ENCODE measurements around the gene KLHDC7A. TPM values are rescaled to one million over a fixed set of nuclear protein-coding genes. Genes with fewer than 3 reads are reported as not detected.

Gene KLHDC7A
- total and polyA plus RNA-seq, 7 experiments from 2014 or later = 0.08 to 0.15 TPM; not detected in 5

DNA sequence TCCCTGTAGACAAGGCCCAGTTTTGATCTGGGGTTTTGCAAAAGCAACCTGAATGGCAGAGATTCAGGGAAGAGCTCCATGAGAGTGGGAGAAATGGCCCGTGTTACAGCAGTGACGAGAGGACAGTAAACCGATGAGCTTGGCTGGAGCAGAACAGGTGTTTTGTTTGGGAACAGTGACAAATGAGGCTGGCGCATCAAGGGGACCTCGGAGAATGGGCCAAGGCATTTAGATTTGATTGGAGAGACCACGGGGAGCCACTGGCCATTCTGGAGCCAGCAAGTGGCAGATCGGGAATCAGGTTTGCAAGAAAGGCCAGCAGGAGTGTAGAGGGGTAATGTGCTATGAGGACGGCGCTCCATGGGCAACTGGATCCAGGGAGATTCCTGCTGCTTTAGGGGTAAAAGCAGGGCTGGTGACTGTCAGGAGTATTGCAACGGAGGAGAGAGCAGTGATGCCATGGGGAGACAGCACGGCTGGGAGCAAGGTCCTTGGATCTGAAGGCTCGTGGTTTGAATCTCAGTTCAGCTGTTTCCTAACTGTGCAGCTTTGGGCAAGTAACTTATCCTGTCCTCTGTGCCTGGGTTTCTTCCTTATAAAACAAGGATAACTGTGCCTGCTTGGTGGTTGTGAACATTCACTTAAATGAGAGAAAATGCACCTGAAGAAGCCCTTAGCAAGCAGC is 9.9 kb upstream of the KLHDC7A start:
- Histone ChIP-seq H3K4me3 (ENCODE audit: low read length) (no peak overlapping the region), H3K36me3 (ENCODE audit: control insufficient read depth in 2 of 3, insufficient read depth in 3 of 3, low read length in 3 of 3) (no peaks in the 10 kb centered on the region), H3K27ac (ENCODE audit: low read depth, low read length) (no peak overlapping the region), H3K4me1 (ENCODE audit: control insufficient read depth in 2 of 2, insufficient read depth in 2 of 2, low read length in 2 of 2) (no peaks in the 10 kb centered on the region), H3K9me3 (ENCODE audit: control insufficient read depth in 2 of 3, low read length in 3 of 3) (no peaks in the 10 kb centered on the region), H3K27me3 (ENCODE audit: control insufficient read depth in 2 of 2, insufficient read depth in 2 of 2, low read length in 2 of 2) (no peaks in the 10 kb centered on the region)
- ChIA-PET POLR2A (no interaction called here), CTCF (no interaction called here)
- Mint-ChIP-seq H3K4me1 (no peaks in the 10 kb centered on the region), H3K36me3 (no peaks in the 10 kb centered on the region), H3K9me3 (peaks cover 0 to 2% (median 0%) of the 10 kb centered on the region in 11 donors), H3K27ac (no peak overlapping the region), H3K4me3 (no peak overlapping the region), H3K27me3 (peaks cover 0 to 49% (median 5%) of the 10 kb centered on the region in 5 donors)
- intact Hi-C loops (cut with micrococcal nuclease) = no loop called here
- DNase-seq (no peak), ATAC-seq (no peak)

- no peaks in the 10 kb centered on the region for H3K4me1 ChIP-seq (ENCODE audit: control insufficient read depth in 2 of 2, insufficient read depth in 2 of 2, low read length in 2 of 2)
- H3K36me3 ChIP-seq (ENCODE audit: control insufficient read depth in 2 of 3, insufficient read depth in 3 of 3, low read length in 3 of 3) = no peaks in the 10 kb centered on the region
- Mint-ChIP-seq H3K36me3 (no peaks in the 10 kb centered on the region), H3K27me3 (peaks cover 0 to 51% (median 6%) of the 10 kb centered on the region in 5 donors), H3K9me3 (peaks cover 0 to 2% (median 0%) of the 10 kb centered on the region in 11 donors), H3K4me3 (no peak overlapping the region), H3K27ac (no peak overlapping the region), H3K4me1 (no peaks in the 10 kb centered on the region)
- DNase-seq = no peak
- no peaks in the 10 kb centered on the region for H3K27me3 ChIP-seq (ENCODE audit: control insufficient read depth in 2 of 2, insufficient read depth in 2 of 2, low read length in 2 of 2)
- intact Hi-C loops (cut with micrococcal nuclease) = no loop called here
- no peaks in the 10 kb centered on the region for H3K9me3 ChIP-seq (ENCODE audit: control insufficient read depth in 2 of 3, low read length in 3 of 3)
- no peak overlapping the region for H3K4me3 ChIP-seq (ENCODE audit: low read length)
- ChIA-PET CTCF (no interaction called here), POLR2A (no interaction called here)
- no peak overlapping the region for H3K27ac ChIP-seq (ENCODE audit: low read depth, low read length)
- no peak for ATAC-seq
Observed at GRCh38 chr1:18473195-18473815, 7.4 kb upstream of the KLHDC7A start.

- DNase-seq (no peak), ATAC-seq (no peak)
- no peak overlapping the region for H3K4me3 Mint-ChIP-seq
- Histone ChIP-seq H3K4me3 (ENCODE audit: low read length) (no peak overlapping the region), H3K4me1 (ENCODE audit: control insufficient read depth in 2 of 2, insufficient read depth in 2 of 2, low read length in 2 of 2) (no peaks in the 10 kb centered on the region), H3K9me3 (ENCODE audit: control insufficient read depth in 2 of 3, low read length in 3 of 3) (no peaks in the 10 kb centered on the region), H3K36me3 (ENCODE audit: control insufficient read depth in 2 of 3, insufficient read depth in 3 of 3, low read length in 3 of 3) (no peaks in the 10 kb centered on the region), H3K27ac (ENCODE audit: low read depth, low read length) (no peak overlapping the region), H3K27me3 (ENCODE audit: control insufficient read depth in 2 of 2, insufficient read depth in 2 of 2, low read length in 2 of 2) (no peaks in the 10 kb centered on the region)
- ChIA-PET POLR2A (interaction anchor here (0.7 kb wide), 1 partner anchor 954 kb away, joined by 3 read pairs; no protein-coding TSS in a partner anchor), CTCF (no interaction called here)
- no peaks in the 10 kb centered on the region for H3K9me3 Mint-ChIP-seq
- intact Hi-C loops (cut with micrococcal nuclease) = no loop called here
- peaks cover 0 to 6% (median 0%) of the 10 kb centered on the region in 7 donors for H3K4me1 Mint-ChIP-seq
- H3K27me3 Mint-ChIP-seq = peaks cover 0 to 44% (median 6%) of the 10 kb centered on the region in 5 donors
- H3K27ac Mint-ChIP-seq = no peak overlapping the region
- H3K36me3 Mint-ChIP-seq = no peaks in the 10 kb centered on the region
Observed at GRCh38 chr1:18474559-18475175, 6.1 kb upstream of the KLHDC7A start.

DNA sequence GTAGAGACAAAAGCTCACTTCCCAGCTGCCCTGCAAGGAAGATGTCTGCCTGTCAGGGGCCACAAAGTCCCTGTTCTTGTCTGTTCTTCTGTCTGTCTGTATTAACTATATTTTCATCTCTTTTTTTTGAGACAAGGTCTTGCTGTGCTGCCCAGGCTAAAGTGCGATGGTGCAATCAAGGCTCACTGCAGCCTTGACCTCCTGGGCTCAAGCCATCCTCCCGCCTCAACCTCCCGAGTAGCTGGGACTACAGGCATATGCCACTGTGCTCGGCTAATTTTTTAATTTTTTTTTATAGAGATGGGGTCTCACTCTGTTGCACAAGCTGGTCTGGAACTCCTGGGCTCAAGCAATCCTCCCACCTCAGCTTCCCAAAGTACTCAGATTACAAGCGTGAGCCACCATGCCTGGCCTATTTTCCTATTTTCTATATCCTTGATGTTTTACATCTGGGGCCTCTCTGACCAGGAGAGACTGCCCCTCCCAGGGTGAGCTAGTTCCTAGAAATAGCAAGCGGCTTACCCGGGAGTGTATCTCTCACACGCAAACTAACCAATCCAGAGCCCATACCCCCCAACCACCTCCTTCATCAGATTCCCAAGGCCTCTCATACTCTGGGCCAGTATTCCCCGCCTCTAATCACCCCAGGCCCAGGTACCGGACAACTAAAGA is 5.4 kb upstream of the KLHDC7A start:
- H3K36me3 Mint-ChIP-seq = no peaks in the 10 kb centered on the region
- intact Hi-C loops (cut with micrococcal nuclease) = no loop called here
- Histone ChIP-seq H3K4me1 (ENCODE audit: control insufficient read depth in 2 of 2, insufficient read depth in 2 of 2, low read length in 2 of 2) (no peaks in the 10 kb centered on the region), H3K4me3 (ENCODE audit: low read length) (no peak overlapping the region), H3K36me3 (ENCODE audit: control insufficient read depth in 2 of 3, insufficient read depth in 3 of 3, low read length in 3 of 3) (no peaks in the 10 kb centered on the region), H3K27me3 (ENCODE audit: control insufficient read depth in 2 of 2, insufficient read depth in 2 of 2, low read length in 2 of 2) (no peaks in the 10 kb centered on the region), H3K9me3 (ENCODE audit: control insufficient read depth in 2 of 3, low read length in 3 of 3) (no peaks in the 10 kb centered on the region), H3K27ac (ENCODE audit: low read depth, low read length) (no peak overlapping the region)
- ChIA-PET POLR2A (interaction anchor here (0.7 kb wide), 1 partner anchor 955 kb away, joined by 3 read pairs; no protein-coding TSS in a partner anchor), CTCF (no interaction called here)
- no peak overlapping the region for H3K4me3 Mint-ChIP-seq
- H3K27me3 Mint-ChIP-seq = peaks cover 0 to 40% (median 6%) of the 10 kb centered on the region in 5 donors
- H3K27ac Mint-ChIP-seq = no peak overlapping the region
- ATAC-seq (no peak), DNase-seq (no peak)
- H3K9me3 Mint-ChIP-seq = no peaks in the 10 kb centered on the region
- H3K4me1 Mint-ChIP-seq = peaks cover 0 to 9% (median 0%) of the 10 kb centered on the region in 7 donors

- Mint-ChIP-seq H3K27ac (no peak overlapping the region), H3K4me3 (no peak overlapping the region), H3K27me3 (peaks cover 0 to 38% (median 10%) of the 10 kb centered on the region in 5 donors), H3K9me3 (no peaks in the 10 kb centered on the region), H3K4me1 (peaks cover 0 to 9% (median 0%) of the 10 kb centered on the region in 7 donors), H3K36me3 (no peaks in the 10 kb centered on the region)
- ATAC-seq (no peak), DNase-seq (no peak)
- ChIA-PET CTCF (no interaction called here), POLR2A (no interaction called here)
- no peak overlapping the region for H3K4me3 ChIP-seq (ENCODE audit: low read length)
- no peaks in the 10 kb centered on the region for H3K36me3 ChIP-seq (ENCODE audit: control insufficient read depth in 2 of 3, insufficient read depth in 3 of 3, low read length in 3 of 3)
- no peaks in the 10 kb centered on the region for H3K9me3 ChIP-seq (ENCODE audit: control insufficient read depth in 2 of 3, low read length in 3 of 3)
- H3K4me1 ChIP-seq (ENCODE audit: control insufficient read depth in 2 of 2, insufficient read depth in 2 of 2, low read length in 2 of 2) = no peaks in the 10 kb centered on the region
- no peaks in the 10 kb centered on the region for H3K27me3 ChIP-seq (ENCODE audit: control insufficient read depth in 2 of 2, insufficient read depth in 2 of 2, low read length in 2 of 2)
- intact Hi-C loops (cut with micrococcal nuclease) = no loop called here
- no peak overlapping the region for H3K27ac ChIP-seq (ENCODE audit: low read depth, low read length)
Observed at GRCh38 chr1:18479454-18479853, 1.3 kb upstream of the KLHDC7A start.

DNA sequence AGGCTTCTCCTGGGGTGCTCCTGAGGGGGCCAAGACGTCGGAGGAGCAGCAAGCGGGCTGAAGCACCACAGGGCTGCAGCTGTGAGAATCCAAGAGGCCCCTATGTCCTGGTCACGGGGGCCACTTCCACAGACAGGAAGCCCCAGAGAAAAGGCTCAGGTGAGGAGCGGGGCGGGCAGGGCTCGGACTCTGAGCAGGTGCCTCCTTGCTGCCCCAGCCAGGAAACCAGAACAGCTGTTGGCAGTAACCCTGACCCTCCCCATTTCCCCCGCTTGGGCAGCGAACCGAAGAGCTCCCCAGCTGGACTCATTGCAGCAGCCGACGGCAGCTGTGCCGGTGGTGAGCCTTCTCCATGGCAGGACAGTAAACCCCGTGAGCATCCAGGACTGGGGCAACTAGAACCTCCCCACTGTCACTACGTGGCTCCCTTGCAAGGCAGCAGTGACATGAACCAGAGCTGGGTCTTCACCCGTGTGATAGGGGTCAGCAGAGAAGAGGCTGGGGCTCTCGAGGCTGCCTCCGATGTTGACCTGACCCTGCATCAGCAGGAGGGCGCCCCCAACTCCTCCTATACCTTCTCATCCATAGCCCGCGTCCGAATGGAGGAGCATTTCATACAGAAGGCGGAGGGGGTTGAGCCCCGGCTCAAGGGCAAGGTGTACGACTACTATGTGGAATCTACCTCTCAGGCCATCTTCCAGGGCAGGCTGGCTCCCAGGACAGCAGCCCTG is 625 bp downstream of the KLHDC7A start:
- CTCF ChIA-PET = no interaction called here
- no peaks in the 10 kb centered on the region for H3K36me3 ChIP-seq (ENCODE audit: control insufficient read depth in 2 of 3, insufficient read depth in 3 of 3, low read length in 3 of 3)
- H3K9me3 ChIP-seq (ENCODE audit: control insufficient read depth in 2 of 3, low read length in 3 of 3) = no peaks in the 10 kb centered on the region
- DNase-seq (no peak), ATAC-seq (no peak)
- H3K27ac ChIP-seq (ENCODE audit: low read depth, low read length) = no peak overlapping the region
- no peaks in the 10 kb centered on the region for H3K9me3 Mint-ChIP-seq
- POLR2A ChIA-PET = no interaction called here
- H3K27me3 Mint-ChIP-seq = peaks cover 0 to 28% (median 9%) of the 10 kb centered on the region in 5 donors
- H3K27me3 ChIP-seq (ENCODE audit: control insufficient read depth in 2 of 2, insufficient read depth in 2 of 2, low read length in 2 of 2) = no peaks in the 10 kb centered on the region
- intact Hi-C loops (cut with micrococcal nuclease) = no loop called here
- peaks cover 0 to 9% (median 0%) of the 10 kb centered on the region in 7 donors for H3K4me1 Mint-ChIP-seq
- no peaks in the 10 kb centered on the region for H3K4me1 ChIP-seq (ENCODE audit: control insufficient read depth in 2 of 2, insufficient read depth in 2 of 2, low read length in 2 of 2)
- H3K36me3 Mint-ChIP-seq = no peaks in the 10 kb centered on the region
- no peak overlapping the region for H3K27ac Mint-ChIP-seq
- H3K4me3 ChIP-seq (ENCODE audit: low read length) = no peak overlapping the region
- H3K4me3 Mint-ChIP-seq = no peak overlapping the region
